GF-D8 (cell line): Measurements from ENCODE around the gene CRIP3.
A peak's percentile ranks its signal among the peaks of the same experiment; 100 is the strongest.

Source experiments
- DNase-seq: peaks from one replicate; lab custom pipeline; 2025; lab: John Stamatoyannopoulos, UW

CRIP3 gene

DNA sequence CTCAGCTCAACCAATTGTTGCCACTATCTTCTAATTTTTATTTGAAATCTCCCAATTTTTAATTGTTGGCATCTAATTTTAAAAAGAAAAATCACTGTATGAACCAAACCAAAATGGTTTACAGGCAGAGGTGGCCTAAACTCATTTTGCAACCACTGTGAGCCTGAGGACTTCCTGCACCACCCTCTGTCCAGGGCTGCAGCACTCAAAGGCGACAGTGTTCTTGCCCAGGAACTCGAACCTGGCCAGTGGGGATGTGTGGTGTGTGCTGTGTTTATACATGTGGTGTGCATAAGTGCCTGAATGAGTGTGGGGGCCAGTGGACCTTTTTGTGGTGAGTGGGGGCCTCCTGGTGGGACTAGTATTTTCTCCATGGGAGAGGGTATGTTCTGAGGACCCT is 34.9 kb downstream of the CRIP3 start:
- no peak for DNase-seq

DNA sequence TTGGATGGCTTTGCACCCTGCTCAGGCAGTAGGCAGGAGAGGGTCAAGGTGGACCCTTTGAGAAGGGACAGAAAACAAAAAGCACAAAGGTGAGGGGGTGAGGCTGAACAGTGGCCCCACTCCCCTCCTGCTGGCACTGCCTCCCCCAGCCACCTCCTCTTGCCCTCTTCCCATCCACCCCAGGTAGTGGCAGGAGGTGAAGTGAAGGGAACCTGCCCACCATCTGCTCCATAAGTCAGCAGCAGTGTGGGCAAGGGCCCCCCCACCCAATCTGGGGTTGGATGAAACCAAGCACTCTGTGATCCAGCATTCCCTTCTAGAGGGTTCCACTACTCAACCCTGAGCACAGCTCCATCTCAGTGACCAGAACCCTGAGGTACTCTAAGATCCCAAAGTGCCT is 36.7 kb downstream of the CRIP3 start:
- DNase-seq = no peak

- DNase-seq = no peak
Measured at GRCh38 chr6:43271103-43271815, 37.4 kb downstream of the CRIP3 start.

GRCh38 chr6:43269273-43270007 is 39.2 kb downstream of the CRIP3 start:
- DNase-seq = no peak

- no peak for DNase-seq
Measured at GRCh38 chr6:43268782-43269272, 39.8 kb downstream of the CRIP3 start.

GRCh38 chr6:43268355-43268700 is 40.3 kb downstream of the CRIP3 start:
- no peak for DNase-seq

DNA sequence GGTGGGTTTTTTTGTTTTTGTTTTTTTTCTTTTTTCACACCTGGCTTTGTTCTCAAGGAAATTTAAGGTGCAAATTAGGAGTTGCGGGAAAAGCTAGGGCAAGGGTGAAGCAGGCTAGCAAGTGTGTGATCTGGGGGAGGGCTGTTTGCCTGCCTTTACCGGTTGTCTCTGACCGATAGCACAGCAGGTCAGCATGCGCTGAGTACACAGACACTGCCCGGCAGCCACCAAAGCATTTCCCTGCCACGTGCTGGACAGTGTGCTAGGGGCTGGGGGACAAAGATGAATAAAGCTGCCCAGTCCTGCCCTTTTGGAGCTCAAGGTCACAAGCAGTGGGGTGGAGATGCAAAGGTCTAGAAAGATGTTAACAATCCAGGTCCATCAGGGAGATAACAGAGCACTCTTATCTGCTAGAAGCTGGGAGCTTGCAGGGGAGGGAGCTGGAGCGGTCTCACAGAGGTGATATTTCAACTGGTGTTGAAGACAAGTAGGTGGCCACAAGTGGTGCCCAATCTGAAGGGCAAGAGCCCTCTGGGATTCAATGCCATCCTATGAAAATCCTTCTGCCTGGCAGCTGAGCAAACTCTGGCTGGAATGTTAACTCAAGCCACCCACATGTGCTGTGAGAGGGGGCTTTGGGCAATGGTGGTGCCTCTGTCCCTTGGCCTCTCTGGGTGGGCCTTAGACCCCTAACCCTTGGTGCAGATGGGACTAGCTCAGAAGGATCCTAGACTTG is 40.8 kb downstream of the CRIP3 start:
- no peak for DNase-seq

GRCh38 chr6:43265564-43265963 is 43.1 kb downstream of the CRIP3 start:
- no peak for DNase-seq

DNA sequence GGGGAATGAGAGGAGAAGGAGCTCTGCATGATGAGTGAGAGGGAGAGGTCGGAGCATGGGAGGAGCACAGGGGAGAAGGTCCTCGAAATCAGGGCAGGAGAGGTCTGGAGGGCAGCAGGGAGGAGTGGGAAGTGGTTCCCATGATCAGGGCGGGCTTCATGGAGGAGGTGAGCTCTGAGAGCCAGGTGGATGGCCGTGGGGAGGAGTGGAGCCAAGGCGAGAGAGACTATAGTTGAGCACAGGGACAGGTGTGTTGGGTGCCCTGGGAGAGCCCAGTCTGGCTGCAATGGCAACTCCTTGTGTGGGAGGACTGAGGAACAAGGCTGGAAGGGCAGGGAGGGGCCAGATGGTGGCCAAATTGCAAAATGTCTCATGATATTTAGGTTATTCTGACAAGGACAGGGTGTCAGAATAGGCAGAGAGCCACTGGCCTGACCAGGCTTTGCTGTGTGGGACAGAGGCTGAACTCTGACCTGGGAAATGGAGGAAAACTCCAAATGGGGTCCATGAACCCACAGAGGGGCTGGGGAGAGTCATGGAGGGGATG is 44.0 kb downstream of the CRIP3 start:
- DNase-seq = no peak

DNA sequence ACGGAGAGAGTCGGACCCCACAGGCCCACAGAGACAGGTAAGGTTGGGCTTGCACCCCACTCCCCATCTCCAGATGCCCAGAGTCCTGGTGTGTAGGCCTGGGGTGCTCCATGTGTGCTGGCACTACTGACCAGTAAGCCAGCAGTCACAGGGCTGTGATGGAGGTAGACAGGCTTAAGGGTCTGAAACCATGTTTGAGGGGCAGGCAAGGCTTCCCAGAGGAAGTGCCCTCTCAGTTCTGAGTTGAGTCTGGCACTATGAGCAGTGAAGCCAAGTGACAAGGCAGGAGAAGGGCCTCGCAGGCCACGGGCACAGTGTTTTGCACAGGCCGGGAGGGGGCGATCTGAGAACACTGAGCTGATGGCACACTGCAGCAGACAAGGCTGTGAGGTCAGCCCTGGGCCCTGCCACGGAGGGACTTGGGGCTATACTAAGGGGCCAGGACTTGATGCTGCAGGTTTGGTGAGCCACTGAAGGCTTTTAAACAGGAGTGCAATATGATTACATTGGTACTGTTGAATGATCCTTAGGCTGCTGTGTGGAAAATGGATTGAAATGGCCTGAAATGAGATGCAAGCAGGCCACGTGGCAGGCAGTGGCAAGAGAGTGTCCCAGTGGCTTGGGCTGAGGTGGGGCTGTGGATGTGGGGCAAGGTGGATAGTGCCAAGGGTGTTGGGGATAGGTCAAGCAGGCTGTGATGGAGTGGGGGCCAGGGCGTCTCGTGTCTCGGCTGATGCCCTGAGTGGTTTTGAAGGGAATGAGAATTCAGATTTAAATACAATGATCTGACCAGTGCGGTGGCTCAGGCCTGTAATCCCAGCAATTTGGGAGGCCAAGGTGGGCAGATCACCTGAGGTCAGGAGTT is 45.1 kb downstream of the CRIP3 start:
- peak; percentile 21 for DNase-seq

DNA sequence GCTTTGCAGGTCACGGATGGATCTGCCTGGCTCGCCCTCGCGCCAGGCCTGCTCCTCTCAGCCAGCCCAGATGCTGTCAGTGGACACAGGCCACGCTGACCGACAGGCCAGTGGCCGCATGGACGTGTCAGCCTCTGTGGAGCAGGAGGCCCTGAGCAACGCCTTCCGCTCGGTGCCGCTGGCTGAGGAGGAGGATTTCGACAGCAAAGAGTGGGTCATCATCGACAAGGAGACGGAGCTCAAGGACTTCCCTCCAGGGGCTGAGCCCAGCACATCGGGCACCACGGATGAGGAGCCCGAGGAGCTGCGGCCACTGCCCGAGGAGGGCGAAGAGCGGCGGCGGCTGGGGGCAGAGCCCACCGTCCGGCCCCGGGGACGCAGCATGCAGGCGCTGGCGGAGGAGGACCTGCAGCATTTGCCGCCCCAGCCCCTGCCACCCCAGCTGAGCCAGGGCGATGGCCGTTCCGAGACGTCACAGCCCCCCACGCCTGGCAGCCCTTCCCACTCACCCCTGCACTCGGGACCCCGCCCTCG is 45.8 kb downstream of the CRIP3 start:
- DNase-seq = no peak

- no peak for DNase-seq
Measured at GRCh38 chr6:43262000-43262779, 46.4 kb downstream of the CRIP3 start.

- DNase-seq = no peak
Measured at GRCh38 chr6:43261198-43261597, 47.4 kb downstream of the CRIP3 start.

- DNase-seq = no peak
Measured at GRCh38 chr6:43260791-43261190, 47.8 kb downstream of the CRIP3 start.

GRCh38 chr6:43258807-43259686 is 49.6 kb downstream of the CRIP3 start:
- DNase-seq = no peak

- DNase-seq = no peak
Measured at GRCh38 chr6:43258180-43258579, 50.4 kb downstream of the CRIP3 start.

DNA sequence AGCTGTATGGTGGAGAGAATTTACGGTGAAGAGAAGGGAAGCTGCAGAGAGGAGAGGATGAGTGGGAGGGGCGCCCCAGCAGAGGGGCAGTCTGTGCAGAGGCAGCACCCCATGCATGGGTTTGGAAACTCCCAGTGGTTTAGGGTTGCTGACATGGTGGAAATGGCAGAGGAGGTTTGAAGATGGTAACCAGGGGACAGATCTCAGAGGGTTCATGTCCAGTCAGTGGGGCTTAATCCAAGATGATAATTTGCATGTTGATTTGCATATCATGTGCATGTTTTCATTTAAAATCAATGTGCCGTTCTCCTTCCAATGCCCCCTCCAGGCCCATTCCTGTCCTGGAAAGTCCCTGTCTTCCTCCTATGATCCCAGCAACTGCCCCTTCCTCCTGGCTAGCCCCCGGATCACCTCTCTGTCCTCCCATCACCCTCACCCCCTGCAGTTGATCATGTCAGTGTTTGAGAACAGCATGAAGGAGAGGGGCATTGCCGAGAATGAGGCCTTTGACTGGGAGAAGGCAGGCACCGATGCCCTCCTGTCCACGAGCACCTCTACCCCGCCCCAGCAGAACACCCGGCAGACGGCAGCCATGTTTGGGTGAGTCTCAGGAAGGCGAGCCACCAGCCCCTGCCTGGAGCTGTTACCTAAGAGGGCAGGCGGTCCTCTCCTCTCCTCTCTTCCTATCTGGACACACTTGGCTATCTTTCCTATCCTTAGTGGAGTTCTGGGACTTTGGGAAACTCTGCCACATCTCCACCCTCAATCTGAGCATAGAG is 51.1 kb downstream of the CRIP3 start:
- DNase-seq = no peak

DNA sequence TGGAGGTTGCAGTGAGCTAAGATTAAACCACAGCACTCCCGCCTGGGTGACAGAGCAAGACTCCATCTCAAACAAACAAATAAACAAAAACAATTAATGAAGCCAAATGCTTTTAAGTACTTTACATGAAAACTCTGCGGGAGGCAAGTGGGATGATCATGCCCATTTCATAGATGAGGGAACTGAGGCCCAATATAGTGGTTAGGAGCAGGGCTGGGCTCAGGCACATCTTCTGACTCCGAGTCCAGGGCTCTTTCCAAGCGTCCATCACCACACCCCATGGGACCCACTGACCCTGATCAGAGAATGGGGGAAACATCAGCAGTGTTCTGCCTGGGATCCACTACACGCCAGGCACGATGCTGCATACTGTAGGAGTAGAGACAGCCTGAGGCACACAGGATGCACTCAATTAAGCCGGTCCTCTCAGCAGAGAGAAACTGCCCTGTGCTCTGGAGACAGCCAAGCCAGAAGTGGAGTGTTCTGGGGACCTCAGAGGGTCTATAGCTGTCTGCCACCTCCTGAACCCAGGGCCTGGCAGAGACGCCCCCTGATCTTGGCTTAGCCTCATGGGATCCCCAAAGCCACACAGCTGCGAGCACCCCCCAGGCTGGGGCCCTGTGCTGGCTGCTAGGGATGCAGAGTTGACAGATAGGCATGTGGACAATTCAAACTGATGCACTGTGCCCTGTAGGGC is 51.8 kb downstream of the CRIP3 start:
- no peak for DNase-seq
